Measurements from ENCODE around the gene CETN3. TPM values are rescaled to one million over a fixed set of nuclear protein-coding genes. Genes with fewer than 3 reads are reported as not detected.
"Not testable (repeated sequence)": the region's sequence is repeated elsewhere in the genome, so short reads cannot be mapped to it uniquely, and the experiment has no call there.

CETN3 gene
- total RNA-seq, 2 experiments from 2014 or later, result 46.1 to 49.2 TPM

- ATAC-seq (no peak), DNase-seq (no peak)
- no peak overlapping the region for H3K27ac Mint-ChIP-seq
- ChIA-PET CTCF (no interaction called here), POLR2A (no interaction called here)
- TF ChIP-seq CTCF (IDR thresholded peaks at IDR 0.05), result no peak
- no peaks in the 10 kb centered on the region for H3K36me3 Mint-ChIP-seq (ENCODE audit: low read depth)
- peaks cover 8% of the 10 kb centered on the region for H3K27me3 Mint-ChIP-seq
- no peaks in the 10 kb centered on the region for H3K9me3 Mint-ChIP-seq
- intact Hi-C loops (cut with micrococcal nuclease), result no loop called here
- H3K4me3 Mint-ChIP-seq, result no peak overlapping the region
- no peaks in the 10 kb centered on the region for H3K4me1 Mint-ChIP-seq (ENCODE audit: low read depth)
Measured at GRCh38 chr5:90353254-90353653, 56.3 kb downstream of the CETN3 start.

- Mint-ChIP-seq H3K9me3 (no peaks in the 10 kb centered on the region), H3K36me3 (ENCODE audit: low read depth) (no peaks in the 10 kb centered on the region), H3K27me3 (peaks cover 10% of the 10 kb centered on the region), H3K4me1 (ENCODE audit: low read depth) (no peaks in the 10 kb centered on the region), H3K4me3 (no peak overlapping the region), H3K27ac (no peak overlapping the region)
- ATAC-seq (no peak), DNase-seq (no peak)
- ChIA-PET POLR2A (no interaction called here), CTCF (no interaction called here)
- intact Hi-C loops (cut with micrococcal nuclease), result no loop called here
- no peak for TF ChIP-seq CTCF (IDR thresholded peaks at IDR 0.05)
Measured at GRCh38 chr5:90351101-90351500, 58.5 kb downstream of the CETN3 start.

GRCh38 chr5:90347462-90347861 lies 62.1 kb downstream of the CETN3 start:
- H3K4me1 Mint-ChIP-seq (ENCODE audit: low read depth), result no peaks in the 10 kb centered on the region
- ChIA-PET POLR2A (no interaction called here), CTCF (no interaction called here)
- H3K36me3 Mint-ChIP-seq (ENCODE audit: low read depth), result no peaks in the 10 kb centered on the region
- H3K27ac Mint-ChIP-seq, result no peak overlapping the region
- H3K4me3 Mint-ChIP-seq, result no peak overlapping the region
- intact Hi-C loops (cut with micrococcal nuclease), result no loop called here
- TF ChIP-seq CTCF (IDR thresholded peaks at IDR 0.05), result no peak
- DNase-seq (no peak), ATAC-seq (no peak)
- peaks cover 20% of the 10 kb centered on the region for H3K27me3 Mint-ChIP-seq
- no peaks in the 10 kb centered on the region for H3K9me3 Mint-ChIP-seq

DNA sequence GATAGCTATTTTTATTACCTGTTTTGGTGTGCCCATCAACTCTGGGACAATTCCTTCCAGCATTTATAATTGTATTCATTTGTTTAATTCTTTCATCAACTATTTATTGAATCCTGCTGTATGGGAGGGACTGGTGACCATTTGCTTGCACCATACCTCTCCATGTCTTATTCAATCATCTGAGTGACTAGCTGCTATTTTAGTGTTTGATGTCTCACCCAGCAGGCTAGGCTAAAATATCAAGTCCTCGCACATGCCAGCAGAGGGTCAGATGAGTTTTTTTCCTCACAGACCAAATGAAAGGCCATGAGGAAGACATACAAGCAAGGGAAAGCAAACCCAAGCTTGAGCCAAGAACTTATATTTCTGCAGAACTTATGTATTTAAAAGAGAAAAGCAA lies 63.9 kb downstream of the CETN3 start:
- TF ChIP-seq CTCF (IDR thresholded peaks at IDR 0.05), result no peak
- ATAC-seq, result no peak
- no peak overlapping the region for H3K27ac Mint-ChIP-seq
- H3K4me1 Mint-ChIP-seq (ENCODE audit: low read depth), result no peaks in the 10 kb centered on the region
- no peaks in the 10 kb centered on the region for H3K9me3 Mint-ChIP-seq
- intact Hi-C loops (cut with micrococcal nuclease), result no loop called here
- peaks cover 18% of the 10 kb centered on the region for H3K27me3 Mint-ChIP-seq
- no peak overlapping the region for H3K4me3 Mint-ChIP-seq
- no peaks in the 10 kb centered on the region for H3K36me3 Mint-ChIP-seq (ENCODE audit: low read depth)
- ChIA-PET CTCF (interaction anchor here (1.4 kb wide), 1 partner anchor 9 kb away, joined by 3 read pairs; no protein-coding TSS in a partner anchor), POLR2A (no interaction called here)
- DNase-seq, result no peak

DNA sequence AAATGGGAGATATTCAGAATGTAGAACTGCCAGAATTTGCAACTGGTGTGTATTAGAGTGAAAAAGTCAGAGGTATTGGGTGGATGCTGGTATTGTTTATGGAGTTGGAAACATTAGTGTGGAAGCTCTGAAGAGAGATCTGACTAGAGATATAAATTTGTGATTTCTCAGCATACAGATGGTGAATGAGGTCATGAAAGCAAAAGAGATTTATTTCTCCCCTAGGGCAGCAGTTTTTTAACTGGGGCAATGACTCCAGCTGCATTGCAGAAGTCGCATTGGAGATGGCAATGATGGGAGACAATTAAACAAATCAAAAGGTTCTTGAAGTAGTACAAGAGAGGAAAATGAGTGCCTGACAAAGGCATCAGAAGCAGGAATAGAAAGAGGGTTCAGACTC lies 64.9 kb downstream of the CETN3 start:
- ChIA-PET POLR2A (no interaction called here), CTCF (interaction anchor here (1.4 kb wide), 1 partner anchor 10 kb away, joined by 3 read pairs; no protein-coding TSS in a partner anchor)
- intact Hi-C loops (cut with micrococcal nuclease), result no loop called here
- Mint-ChIP-seq H3K9me3 (no peaks in the 10 kb centered on the region), H3K4me3 (no peak overlapping the region), H3K27ac (no peak overlapping the region), H3K36me3 (ENCODE audit: low read depth) (no peaks in the 10 kb centered on the region), H3K27me3 (peaks cover 18% of the 10 kb centered on the region), H3K4me1 (ENCODE audit: low read depth) (no peaks in the 10 kb centered on the region)
- no peak for TF ChIP-seq CTCF (IDR thresholded peaks at IDR 0.05)
- ATAC-seq (no peak), DNase-seq (no peak)

DNA sequence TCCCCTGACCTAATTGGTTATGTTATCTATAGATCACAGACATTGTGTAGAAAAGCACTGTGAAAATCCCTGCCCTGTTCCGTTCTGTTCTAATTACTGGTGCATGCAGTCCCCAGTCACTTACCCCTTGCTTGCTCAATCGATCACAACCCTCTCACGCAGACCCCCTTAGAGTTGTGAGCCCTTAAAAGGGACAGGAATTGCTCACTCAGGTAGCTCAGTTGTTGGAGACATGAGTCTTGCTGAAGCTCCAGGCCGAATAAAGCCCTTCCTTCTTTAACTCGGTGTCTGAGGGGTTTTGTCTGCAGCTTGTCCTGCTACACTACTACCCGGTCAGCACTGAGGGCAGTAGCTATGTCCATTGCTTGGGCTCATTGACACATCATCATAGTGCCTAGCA lies 65.8 kb downstream of the CETN3 start:
- DNase-seq; POLR2A ChIA-PET; CTCF ChIA-PET; H3K27ac Mint-ChIP-seq; H3K36me3 Mint-ChIP-seq (ENCODE audit: low read depth); ATAC-seq; intact Hi-C loops (cut with micrococcal nuclease); H3K4me1 Mint-ChIP-seq (ENCODE audit: low read depth); H3K9me3 Mint-ChIP-seq; H3K4me3 Mint-ChIP-seq: not testable (repeated sequence)
- H3K27me3 Mint-ChIP-seq, result peaks cover 15% of the 10 kb centered on the region

Measured in activated CD8-positive, alpha-beta T cell treated with anti-CD3 and anti-CD28 coated beads for 36 hours (primary cell).